GM12891 (cell line): ENCODE results near the gene FHL2.
A peak's percentile ranks its signal among the peaks of the same experiment; 100 is the strongest.

Experiments
- DNase-seq: peaks from one replicate; pipeline ENCODE4 v3.0.0; 2011; ENCODE audit warnings: low spot score; ENCODE audit not compliant: insufficient read length
- FAIRE-seq: peaks from 2 replicates; lab custom pipeline; 2011; peaks lifted over from hg19 to GRCh38; lab: Jason Lieb, UNC
- PAX5 ChIP-seq: IDR thresholded peaks from 2 replicates; pipeline ENCODE4 v1.6.1; 2011; ENCODE audit warnings: low read length, moderate library complexity, mild to moderate bottlenecking; ENCODE audit not compliant: insufficient read depth, severe bottlenecking
- POLR2A ChIP-seq: IDR thresholded peaks from 2 replicates; pipeline ENCODE4 v1.6.1; 2011; ENCODE audit warnings: low read depth, low read length, control low read depth
- POLR2AphosphoS5 ChIP-seq: IDR thresholded peaks from 2 replicates; pipeline ENCODE4 v1.6.1; 2011; ENCODE audit warnings: low read depth, low read length, control low read depth
- POU2F2 ChIP-seq: IDR thresholded peaks from 2 replicates; pipeline ENCODE4 v1.6.1; 2011; ENCODE audit warnings: low read depth, mild to moderate bottlenecking, control low read depth, low read length, moderate library complexity
- SPI1 ChIP-seq: IDR thresholded peaks from 2 replicates; pipeline ENCODE4 v1.6.1; 2011; ENCODE audit warnings: low read depth, low read length, control low read depth
- TAF1 ChIP-seq: IDR thresholded peaks from 2 replicates; pipeline ENCODE4 v1.6.1; 2011; ENCODE audit warnings: low read depth, low read length, control low read depth

The FHL2 gene

GRCh38 chr2:105321875-105322646 lies 76.8 kb downstream of the FHL2 start:
- DNase-seq (no peak), FAIRE-seq (no peak)
- TF ChIP-seq SPI1 (no peak), POU2F2 (no peak), PAX5 (no peak), POLR2A (no peak), POLR2AphosphoS5 (no peak)

- FAIRE-seq (peak; percentile 23), DNase-seq (no peak)
- TF ChIP-seq POU2F2: no peak
- no peak for TF ChIP-seq TAF1
- no peak for TF ChIP-seq POLR2AphosphoS5
- TF ChIP-seq PAX5: no peak
- TF ChIP-seq SPI1: no peak
- TF ChIP-seq POLR2A: no peak
Measured at GRCh38 chr2:105320651-105321215, 78.1 kb downstream of the FHL2 start.

- FAIRE-seq: no peak
- DNase-seq: no peak
- no peak for TF ChIP-seq SPI1
- no peak for TF ChIP-seq PAX5
- no peak for TF ChIP-seq POLR2AphosphoS5
- no peak for TF ChIP-seq POU2F2
- no peak for TF ChIP-seq POLR2A
- no peak for TF ChIP-seq TAF1
Measured at GRCh38 chr2:105317937-105318336, 80.9 kb downstream of the FHL2 start.

GRCh38 chr2:105315314-105315713 lies 83.5 kb downstream of the FHL2 start:
- TF ChIP-seq POLR2A (no peak), POU2F2 (no peak)
- DNase-seq: no peak
- FAIRE-seq: no peak

GRCh38 chr2:105313877-105314276 lies 85.0 kb downstream of the FHL2 start:
- DNase-seq (no peak), FAIRE-seq (no peak)
- TF ChIP-seq PAX5: no peak
- TF ChIP-seq TAF1: no peak
- TF ChIP-seq SPI1: no peak
- TF ChIP-seq POU2F2: no peak
- TF ChIP-seq POLR2AphosphoS5: no peak
- no peak for TF ChIP-seq POLR2A
